HG02973 (cell line): ENCODE results near the gene MEF2C.

ENCODE experiments used
- ATAC-seq: cut with Tn5 transposase; IDR thresholded peaks from one replicate; pipeline ENCODE4 v1.9.1; 2021; ENCODE audit warnings: moderate library complexity; ENCODE audit not compliant: unreplicated experiment

The MEF2C gene

GRCh38 chr5:88677376-88677895 lies 205.5 kb downstream of the MEF2C start:
- no peak for ATAC-seq

GRCh38 chr5:88676637-88677375 lies 206.2 kb downstream of the MEF2C start:
- ATAC-seq = no peak

- ATAC-seq = peak; percentile 39
Observed at GRCh38 chr5:88675708-88676636, 207.0 kb downstream of the MEF2C start.

GRCh38 chr5:88675168-88675707 lies 207.7 kb downstream of the MEF2C start:
- ATAC-seq = no peak

GRCh38 chr5:88674356-88675167 lies 208.4 kb downstream of the MEF2C start:
- peak; percentile 63 for ATAC-seq

- ATAC-seq = no peak
Observed at GRCh38 chr5:88673253-88674105, 209.5 kb downstream of the MEF2C start.

GRCh38 chr5:88672644-88673252 lies 210.2 kb downstream of the MEF2C start:
- no peak for ATAC-seq

GRCh38 chr5:88671505-88672499 lies 211.2 kb downstream of the MEF2C start:
- ATAC-seq = no peak

- no peak for ATAC-seq
Observed at GRCh38 chr5:88671106-88671504, 211.9 kb downstream of the MEF2C start.

GRCh38 chr5:88670461-88670860 lies 212.5 kb downstream of the MEF2C start:
- no peak for ATAC-seq

GRCh38 chr5:88669371-88670050 lies 213.5 kb downstream of the MEF2C start:
- ATAC-seq = no peak

- ATAC-seq = no peak
Observed at GRCh38 chr5:88667496-88668201, 215.3 kb downstream of the MEF2C start.
